Muscle layer of colon (tissue), 2 donors: Measurements from ENCODE around the gene CYB561D1.

Experiments
- H3K27ac ChIP-seq: one replicate; pipeline ENCODE4 v1.7.0; 2013; ENCODE audit warnings: low read depth, mild to moderate bottlenecking, low read length, moderate library complexity
- H3K27me3 ChIP-seq, 2 donors: one replicate each; pipeline ENCODE4 v1.7.0; 2013; ENCODE audit warnings: low read length in 2 of 2, mild to moderate bottlenecking in 2 of 2; ENCODE audit not compliant: insufficient read depth in 2 of 2, control insufficient read depth in 1 of 2
- H3K36me3 ChIP-seq: one replicate; pipeline ENCODE4 v1.7.0; 2013; ENCODE audit warnings: mild to moderate bottlenecking, low read length; ENCODE audit not compliant: insufficient read depth
- H3K4me1 ChIP-seq: one replicate; pipeline ENCODE4 v1.7.0; 2013; ENCODE audit warnings: mild to moderate bottlenecking, low read length; ENCODE audit not compliant: insufficient read depth
- H3K4me3 ChIP-seq, 2 donors: one replicate each; pipeline ENCODE4 v1.7.0; 2013; ENCODE audit warnings: low read length in 2 of 2, low read depth in 1 of 2, mild to moderate bottlenecking in 1 of 2, moderate library complexity in 1 of 2
- H3K9ac ChIP-seq: one replicate; pipeline ENCODE4 v1.7.0; 2013; ENCODE audit warnings: low read length
- H3K9me3 ChIP-seq: one replicate; pipeline ENCODE4 v1.7.0; 2013; ENCODE audit warnings: mild to moderate bottlenecking, low read length
- donor health status: abdominal sarcoma.
- donor health status: Adenocarcinoma of cecum.

The CYB561D1 gene

DNA sequence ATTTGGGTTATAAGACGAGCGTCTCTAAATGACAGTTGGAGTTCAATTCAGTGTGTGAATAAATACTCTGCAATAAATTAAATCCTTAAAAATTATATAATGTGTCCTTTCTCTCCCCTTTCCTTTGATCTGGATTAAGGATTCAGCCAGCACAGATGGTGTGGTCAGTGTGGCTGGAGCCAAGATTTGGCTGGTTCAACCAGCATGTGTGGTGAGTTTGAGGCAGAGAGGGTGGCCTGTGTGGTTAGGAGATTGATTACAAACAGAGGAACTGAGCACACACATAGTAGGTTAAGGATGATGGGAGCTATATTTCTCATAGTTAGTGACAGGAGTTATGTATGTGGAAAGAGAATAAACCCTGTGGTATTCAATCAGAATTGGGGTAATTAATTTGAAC is 29.8 kb downstream of the CYB561D1 start:
- Histone ChIP-seq H3K4me1 (no peaks in the 10 kb centered on the region), H3K27me3 (peaks cover 0 to 7% of the 10 kb centered on the region in 2 donors), H3K36me3 (no peaks in the 10 kb centered on the region), H3K9me3 (no peaks in the 10 kb centered on the region), H3K9ac (no peak overlapping the region), H3K4me3 (no peak overlapping the region), H3K27ac (no peak overlapping the region)

GRCh38 chr1:109527098-109527811 is 33.4 kb downstream of the CYB561D1 start:
- Histone ChIP-seq H3K4me1 (peaks cover 4% of the 10 kb centered on the region), H3K9ac (no peak overlapping the region), H3K4me3 (no peak overlapping the region), H3K27ac (no peak overlapping the region), H3K9me3 (no peaks in the 10 kb centered on the region), H3K36me3 (no peaks in the 10 kb centered on the region), H3K27me3 (no peaks in the 10 kb centered on the region)

DNA sequence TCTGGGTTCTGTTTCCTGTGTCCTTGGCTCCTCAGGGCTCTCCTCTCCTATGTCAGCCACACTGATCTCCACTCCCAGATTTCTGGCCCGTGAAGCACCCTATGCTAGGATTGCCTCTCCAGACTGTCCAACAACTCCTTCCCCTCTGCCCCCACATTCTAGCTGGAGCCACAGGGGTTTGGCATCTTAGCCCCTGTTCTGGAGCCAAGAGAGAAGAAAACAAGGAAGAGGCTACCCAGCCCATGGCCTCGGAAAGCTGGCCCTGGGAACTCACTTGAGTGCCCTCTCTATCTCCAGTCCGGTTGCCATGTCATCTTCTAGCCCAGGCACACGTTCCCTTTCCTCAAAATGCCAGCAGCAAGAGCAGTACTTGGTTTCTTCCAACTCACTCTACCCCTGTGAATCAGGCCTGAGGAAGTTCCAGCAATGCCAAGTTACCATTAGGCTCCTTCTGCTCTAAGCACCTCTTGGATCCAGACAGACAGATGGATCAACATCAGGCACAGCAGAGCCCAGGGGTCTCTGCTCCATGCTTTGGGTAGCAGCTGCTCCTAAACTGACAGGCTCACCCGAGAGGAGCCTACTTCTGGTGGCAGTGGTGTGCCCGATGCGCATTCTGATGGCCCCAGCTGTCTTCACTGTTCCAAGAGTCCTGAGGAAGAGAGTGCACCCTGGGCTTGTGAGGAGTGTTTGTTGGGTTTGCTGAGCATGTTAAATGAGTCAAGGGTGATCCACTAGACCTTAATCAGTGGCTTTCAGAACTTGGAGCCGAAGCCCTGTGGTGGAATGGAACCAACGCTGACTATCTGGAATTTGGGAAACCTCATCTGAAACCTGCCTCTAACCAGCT is 34.2 kb downstream of the CYB561D1 start:
- no peak overlapping the region for H3K4me3 ChIP-seq
- peaks cover 13% of the 10 kb centered on the region for H3K4me1 ChIP-seq
- H3K27me3 ChIP-seq: no peaks in the 10 kb centered on the region
- no peaks in the 10 kb centered on the region for H3K36me3 ChIP-seq
- H3K9me3 ChIP-seq: no peaks in the 10 kb centered on the region
- H3K9ac ChIP-seq: no peak overlapping the region
- no peak overlapping the region for H3K27ac ChIP-seq

DNA sequence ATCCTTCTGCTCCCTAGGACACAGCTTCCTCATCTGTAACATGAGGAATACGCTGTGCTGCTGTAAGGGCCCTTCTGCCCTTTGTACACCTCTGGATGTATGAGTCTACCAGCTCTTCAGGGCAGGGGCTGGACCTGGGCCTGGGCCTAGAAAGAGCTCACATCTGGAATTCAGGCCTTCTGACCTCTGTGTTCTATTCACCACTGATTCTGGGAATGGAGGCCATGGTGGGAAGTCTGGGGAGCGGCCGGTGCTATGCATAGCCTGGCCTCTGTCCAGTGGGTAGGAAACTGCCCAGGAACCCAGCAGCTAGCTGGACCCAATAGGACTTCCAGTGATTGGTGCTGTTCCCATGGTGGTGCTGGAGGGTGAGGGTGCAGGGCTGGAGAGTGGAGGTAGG is 34.8 kb downstream of the CYB561D1 start:
- Histone ChIP-seq H3K4me3 (no peak overlapping the region), H3K4me1 (peaks cover 14% of the 10 kb centered on the region), H3K27me3 (no peaks in the 10 kb centered on the region), H3K27ac (no peak overlapping the region), H3K36me3 (no peaks in the 10 kb centered on the region), H3K9me3 (no peaks in the 10 kb centered on the region), H3K9ac (no peak overlapping the region)

DNA sequence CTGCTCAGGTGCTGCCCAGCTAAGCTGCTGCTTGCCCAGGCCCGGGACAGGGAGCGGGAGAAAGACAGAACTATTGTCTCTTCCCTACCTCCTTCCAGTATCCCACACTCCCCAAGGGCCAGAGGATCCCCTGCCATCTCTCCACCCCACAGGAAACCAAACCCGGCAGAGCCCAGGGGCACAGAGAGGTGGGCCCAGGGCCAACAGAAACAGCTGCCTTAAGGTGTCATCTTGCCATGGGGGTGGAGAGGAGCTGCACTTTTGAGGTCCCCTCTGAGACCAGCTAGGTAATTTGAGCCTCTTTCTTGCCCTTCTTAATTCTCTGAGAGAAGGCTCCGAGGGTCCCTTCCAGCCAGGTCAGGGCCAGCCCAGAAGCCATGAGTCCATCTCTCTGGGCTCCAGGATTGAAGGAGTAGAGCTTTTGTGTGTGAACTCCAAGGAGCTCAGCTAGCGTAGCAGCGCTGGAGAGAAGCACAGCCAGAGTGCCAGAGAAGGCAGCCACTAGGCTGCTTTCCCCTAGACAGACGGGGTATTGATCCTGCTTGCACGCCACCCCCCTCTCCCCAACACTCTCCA is 36.1 kb downstream of the CYB561D1 start:
- Histone ChIP-seq H3K4me1 (peaks cover 14% of the 10 kb centered on the region), H3K9ac (no peak overlapping the region), H3K36me3 (no peaks in the 10 kb centered on the region), H3K27ac (no peak overlapping the region), H3K4me3 (no peak overlapping the region), H3K9me3 (no peaks in the 10 kb centered on the region), H3K27me3 (no peaks in the 10 kb centered on the region)

- H3K27me3 ChIP-seq: no peaks in the 10 kb centered on the region
- H3K36me3 ChIP-seq: no peaks in the 10 kb centered on the region
- H3K9me3 ChIP-seq: no peaks in the 10 kb centered on the region
- H3K9ac ChIP-seq: no peak overlapping the region
- no peak overlapping the region for H3K4me3 ChIP-seq
- peaks cover 17% of the 10 kb centered on the region for H3K4me1 ChIP-seq
- H3K27ac ChIP-seq: no peak overlapping the region
These were observed 36.7 kb downstream of the CYB561D1 start for GRCh38 chr1:109530457-109531087.

GRCh38 chr1:109531380-109531779 is 37.5 kb downstream of the CYB561D1 start:
- H3K27ac ChIP-seq: no peak overlapping the region
- H3K4me3 ChIP-seq: no peak overlapping the region
- no peaks in the 10 kb centered on the region for H3K36me3 ChIP-seq
- H3K9ac ChIP-seq: no peak overlapping the region
- peaks cover 24% of the 10 kb centered on the region for H3K4me1 ChIP-seq
- H3K27me3 ChIP-seq: no peaks in the 10 kb centered on the region
- no peaks in the 10 kb centered on the region for H3K9me3 ChIP-seq

DNA sequence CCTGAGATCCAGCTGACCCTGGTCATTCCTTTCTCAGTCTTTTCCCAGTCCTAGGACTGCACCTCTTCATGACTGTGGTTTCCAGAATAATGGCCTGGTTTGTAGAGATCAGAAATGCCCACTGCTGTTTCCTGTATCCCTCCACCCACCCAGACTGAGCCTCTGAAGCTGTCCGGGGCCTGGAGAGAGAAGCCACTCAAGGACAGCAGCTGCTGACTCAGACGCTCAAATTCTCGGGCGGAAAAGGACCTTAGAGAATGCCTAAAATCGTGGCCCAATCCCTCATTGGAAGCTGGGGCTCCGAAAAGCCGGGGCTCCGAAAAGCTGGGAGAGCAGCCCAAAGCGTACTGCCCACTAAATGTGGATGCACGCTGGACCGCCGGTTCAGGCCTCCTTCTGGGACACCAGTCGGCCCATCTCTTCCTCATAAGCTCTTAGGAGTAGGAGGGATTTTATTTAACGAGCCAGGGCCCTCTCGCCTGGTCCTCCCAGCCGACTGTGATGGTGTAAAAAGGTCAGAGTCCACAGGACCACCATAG is 38.0 kb downstream of the CYB561D1 start:
- H3K4me1 ChIP-seq: peaks cover 30% of the 10 kb centered on the region
- H3K4me3 ChIP-seq: peak overlapping the region in 1 of 2 donors; percentile 45
- no peak overlapping the region for H3K27ac ChIP-seq
- H3K27me3 ChIP-seq: no peaks in the 10 kb centered on the region
- no peaks in the 10 kb centered on the region for H3K9me3 ChIP-seq
- no peak overlapping the region for H3K9ac ChIP-seq
- H3K36me3 ChIP-seq: no peaks in the 10 kb centered on the region

DNA sequence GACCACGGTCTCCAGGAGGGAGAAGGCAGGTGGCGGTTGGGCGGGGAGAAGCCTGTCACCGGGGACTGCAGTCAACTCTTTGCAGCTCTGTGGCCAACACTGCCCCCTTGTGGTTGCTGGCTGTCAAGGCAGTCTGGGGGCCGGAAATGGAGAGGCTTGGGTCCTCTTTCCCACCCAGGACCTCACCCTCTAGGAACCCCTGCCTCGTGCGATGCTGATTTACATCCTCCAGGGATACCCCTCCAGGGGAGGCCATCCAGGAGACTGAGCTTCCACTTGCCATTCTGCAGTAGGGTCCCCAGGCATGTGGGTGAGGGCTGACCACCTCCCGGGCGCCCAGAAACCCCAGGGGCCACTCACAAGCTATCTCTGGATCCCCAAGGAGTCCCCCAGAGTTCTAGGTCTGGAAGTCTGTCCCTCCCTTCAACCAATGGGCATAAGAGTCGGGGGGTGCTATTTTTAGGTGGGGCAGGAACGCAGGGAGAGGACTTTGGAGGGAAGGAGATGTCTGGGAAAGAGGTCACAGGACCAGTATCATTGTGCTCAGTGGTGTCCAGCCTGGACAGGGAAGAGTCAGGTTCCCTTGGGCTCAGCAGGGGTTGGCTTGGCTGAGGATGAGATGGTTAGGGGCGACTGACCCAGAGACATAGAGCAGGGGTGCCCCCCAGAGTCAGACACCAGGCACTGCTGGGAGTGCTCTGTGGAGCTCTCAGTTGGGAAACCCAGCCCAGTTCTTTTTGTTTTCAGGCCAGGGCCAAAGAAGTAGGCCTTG is 38.7 kb downstream of the CYB561D1 start:
- no peaks in the 10 kb centered on the region for H3K9me3 ChIP-seq
- H3K27ac ChIP-seq: no peak overlapping the region
- peak overlapping the region in 1 of 2 donors; percentile 45 for H3K4me3 ChIP-seq
- no peak overlapping the region for H3K9ac ChIP-seq
- no peaks in the 10 kb centered on the region for H3K27me3 ChIP-seq
- peaks cover 30% of the 10 kb centered on the region for H3K4me1 ChIP-seq
- H3K36me3 ChIP-seq: no peaks in the 10 kb centered on the region

- Histone ChIP-seq H3K9me3 (no peaks in the 10 kb centered on the region), H3K36me3 (no peaks in the 10 kb centered on the region), H3K4me3 (no peak overlapping the region), H3K27me3 (no peaks in the 10 kb centered on the region), H3K4me1 (peaks cover 30% of the 10 kb centered on the region), H3K9ac (no peak overlapping the region), H3K27ac (no peak overlapping the region)
These were observed 40.5 kb downstream of the CYB561D1 start for GRCh38 chr1:109534307-109534858.
